SK-N-SH (cell line): ENCODE data around the gene CADM2. TPM values are rescaled to one million over a fixed set of nuclear protein-coding genes. Genes with fewer than 3 reads are reported as not detected.

Source experiments
- CTCF ChIA-PET: fragments of 300-600, 350-600 bp; formaldehyde crosslinking; extraction: SDS; loops from one replicate; lab custom pipeline; 2021; lab: Yijun Ruan, JAX
- POLR2A ChIA-PET: fragments of 350-600 bp; sonication (Branson Sonifier 250); formaldehyde crosslinking; extraction: SDS; loops from one replicate; lab custom pipeline; 2020; ENCODE audit warnings: antibody characterized with exemption, inconsistent platforms; lab: Yijun Ruan, JAX
- DNase-seq: peaks from one replicate; pipeline ENCODE4 v3.0.0; 2012
- H2AFZ ChIP-seq: fragments of 200-600 bp; sonication (generic); 2 replicates; pipeline ENCODE4 v1.8.1; 2016; ENCODE audit warnings: antibody characterized with exemption, mild to moderate bottlenecking, low read depth
- H3F3A ChIP-seq: fragments of 200-600 bp; sonication (generic); replicated peaks from 2 replicates; pipeline ENCODE3; 2016; ENCODE audit warnings: antibody characterized with exemption, mild to moderate bottlenecking; ENCODE audit not compliant: insufficient read depth
- H3K27ac ChIP-seq, 2 experiments: fragments of 200-500 bp in 1 of 2; fragments of 200-600 bp in 1 of 2; sonication (Bioruptor generic) in 1 of 2; sonication (generic), shearing (Covaris generic) in 1 of 2; 2 replicates each; pipeline versions ENCODE4 v1.5.1 to v1.6.1; 2014 to 2016; ENCODE audit warnings: low read depth in 2 of 2, inconsistent platforms in 1 of 2, low read length in 1 of 2, mild to moderate bottlenecking in 1 of 2, mixed read lengths in 1 of 2
- H3K27me3 ChIP-seq: fragments of 200-600 bp; sonication (generic), shearing (Covaris generic); 2 replicates; pipeline ENCODE4 v1.6.1; 2016; ENCODE audit warnings: mixed run types; ENCODE audit not compliant: insufficient read depth
- H3K36me3 ChIP-seq, 2 experiments: fragments of 200-500 bp in 1 of 2; fragments of 200-600 bp in 1 of 2; sonication (Bioruptor generic) in 1 of 2; sonication (generic) in 1 of 2; replicated peaks in 1 of 2; 2 replicates each; pipeline versions ENCODE3 to v1.5.1; 2014 to 2016; ENCODE audit warnings: low read length in 1 of 2, mild to moderate bottlenecking in 1 of 2; ENCODE audit not compliant: insufficient read depth in 2 of 2, control insufficient read depth in 1 of 2
- H3K4me1 ChIP-seq, 2 experiments: fragments of 200-500 bp in 1 of 2; fragments of 200-600 bp in 1 of 2; sonication (Bioruptor generic) in 1 of 2; sonication (generic), shearing (Covaris generic) in 1 of 2; 2 replicates each; pipeline versions ENCODE4 v1.5.1 to v1.6.1; 2014 to 2016; ENCODE audit warnings: low read depth in 1 of 2, low read length in 1 of 2, mixed run types in 1 of 2; ENCODE audit not compliant: insufficient read depth in 2 of 2, control insufficient read depth in 1 of 2
- H3K4me2 ChIP-seq: fragments of 200-600 bp; sonication (generic), shearing (Covaris generic); 2 replicates; pipeline ENCODE4 v1.6.1; 2017; ENCODE audit warnings: mixed run types
- H3K4me3 ChIP-seq, 2 experiments: fragments of 200-500 bp in 1 of 2; fragments of 200-600 bp in 1 of 2; sonication (Bioruptor generic) in 1 of 2; sonication (generic), shearing (Covaris generic) in 1 of 2; 2 replicates each; pipeline versions ENCODE4 v1.5.1 to v1.8.1; 2014 to 2016; ENCODE audit warnings: low read depth in 2 of 2, inconsistent platforms in 1 of 2, low read length in 1 of 2, mild to moderate bottlenecking in 1 of 2, mixed read lengths in 1 of 2, moderate library complexity in 1 of 2
- H3K79me2 ChIP-seq: fragments of 200-600 bp; sonication (generic); 2 replicates; pipeline ENCODE4 v1.8.1; 2017; ENCODE audit warnings: mild to moderate bottlenecking; ENCODE audit not compliant: insufficient read depth
- H3K9ac ChIP-seq: fragments of 200-600 bp; sonication (generic); 2 replicates; pipeline ENCODE4 v1.6.1; 2017; ENCODE audit warnings: mixed run types
- H3K9me2 ChIP-seq: fragments of 200-600 bp; sonication (generic); 2 replicates; pipeline ENCODE4 v1.6.1; 2017; ENCODE audit warnings: mixed run types
- H3K9me3 ChIP-seq: fragments of 200-600 bp; sonication (generic); 2 replicates; pipeline ENCODE4 v1.6.1; 2017; ENCODE audit warnings: mixed run types, mild to moderate bottlenecking, moderate library complexity
- H4K20me1 ChIP-seq: fragments of 200-600 bp; sonication (generic); 2 replicates; pipeline ENCODE4 v1.6.1; 2017; ENCODE audit warnings: mild to moderate bottlenecking, mixed run types; ENCODE audit not compliant: insufficient read depth
- ELF1 ChIP-seq: IDR thresholded peaks from 2 replicates; pipeline ENCODE4 v1.4.0; 2012
- EP300 ChIP-seq, 2 experiments: IDR thresholded peaks; 2 replicates each; pipeline versions ENCODE4 v1.4.0 to v1.6.1; 2012; ENCODE audit warnings: borderline replicate concordance in 1 of 2, low read depth in 1 of 2, low read length in 1 of 2
- EZH2phosphoT487 ChIP-seq: fragments of 200-600 bp; sonication (generic); IDR thresholded peaks from 2 replicates; pipeline ENCODE4 v1.6.1; 2017; ENCODE audit warnings: low read depth, mixed run types, mild to moderate bottlenecking, antibody characterized with exemption, moderate library complexity, borderline replicate concordance
- FOSL2 ChIP-seq: IDR thresholded peaks from 2 replicates; pipeline ENCODE4 v1.4.0; 2012; ENCODE audit warnings: low read depth, mild to moderate bottlenecking, moderate library complexity, borderline replicate concordance
- FOXJ3 ChIP-seq: sonication (generic); formaldehyde crosslinking; IDR thresholded peaks from 2 replicates; pipeline ENCODE4 v1.5.1; 2020; ENCODE audit warnings: mild to moderate bottlenecking, missing genetic modification reagents
- FOXM1 ChIP-seq: IDR thresholded peaks from 2 replicates; pipeline ENCODE4 v1.4.0; 2012; ENCODE audit warnings: low read depth, mild to moderate bottlenecking
- GABPA ChIP-seq: IDR thresholded peaks from 2 replicates; pipeline ENCODE4 v1.4.0; 2012; ENCODE audit warnings: low read depth, mild to moderate bottlenecking
- GATA2 ChIP-seq: sonication (generic); formaldehyde crosslinking; IDR thresholded peaks from 2 replicates; pipeline ENCODE4 v1.5.0; 2020; ENCODE audit warnings: mild to moderate bottlenecking, missing genetic modification reagents
- IRF3 ChIP-seq: fragments of 150-350 bp; IDR thresholded peaks from 2 replicates; pipeline ENCODE4 v1.6.1; 2016; ENCODE audit warnings: mild to moderate bottlenecking, low read depth, low read length
- JUND ChIP-seq: IDR thresholded peaks from 2 replicates; pipeline ENCODE4 v1.4.0; 2012
- MAX ChIP-seq: IDR thresholded peaks from 2 replicates; pipeline ENCODE4 v1.4.0; 2012; ENCODE audit warnings: low read depth
- MEF2A ChIP-seq: IDR thresholded peaks from 2 replicates; pipeline ENCODE4 v1.4.0; 2012; ENCODE audit warnings: low read depth, borderline replicate concordance
- RAD21 ChIP-seq: IDR thresholded peaks from 2 replicates; pipeline ENCODE4 v1.6.1; 2012; ENCODE audit warnings: mild to moderate bottlenecking, low read length
- RCOR1 ChIP-seq: fragments of 150-350 bp; IDR thresholded peaks from 2 replicates; pipeline ENCODE4 v1.6.1; 2017; ENCODE audit warnings: antibody characterized with exemption, low read length
- RFX5 ChIP-seq: IDR thresholded peaks from 2 replicates; pipeline ENCODE4 v1.6.1; 2012; ENCODE audit warnings: mild to moderate bottlenecking, improper control_type of control experiment, low read length
- RXRA ChIP-seq: IDR thresholded peaks from 2 replicates; pipeline ENCODE4 v1.4.0; 2012; ENCODE audit warnings: low read depth, mild to moderate bottlenecking, borderline replicate concordance
- SIN3A ChIP-seq: IDR thresholded peaks from 2 replicates; pipeline ENCODE4 v1.6.1; 2012; ENCODE audit warnings: low read depth, mild to moderate bottlenecking, low read length, moderate library complexity, borderline replicate concordance
- SMC3 ChIP-seq: IDR thresholded peaks from 2 replicates; pipeline ENCODE4 v1.6.1; 2012; ENCODE audit warnings: low read depth, low read length, improper control_type of control experiment
- TCF12 ChIP-seq: IDR thresholded peaks from 2 replicates; pipeline ENCODE4 v1.4.0; 2012
- USF1 ChIP-seq: IDR thresholded peaks from 2 replicates; pipeline ENCODE4 v1.4.0; 2012; ENCODE audit warnings: low read depth, borderline replicate concordance
- USF2 ChIP-seq: fragments of 150-350 bp; IDR thresholded peaks from 2 replicates; pipeline ENCODE4 v1.6.1; 2017; ENCODE audit warnings: antibody characterized with exemption, low read length, low read depth, borderline replicate concordance
- YY1 ChIP-seq: IDR thresholded peaks from 2 replicates; pipeline ENCODE4 v1.4.0; 2012; ENCODE audit warnings: low read depth, mild to moderate bottlenecking
- WGBS: methylation state at CpG from one replicate; pipeline ENCODE4 v1.1.6; 2017; ENCODE audit warnings: low lambda C conversion rate; 5-methylcytosine and 5-hydroxymethylcytosine counted together
- polyA plus RNA-seq, 3 experiments: library from polyadenylated mRNA; depleted of rRNA; stranded (reverse); fragments of >200 nt; gene quantifications; 2 replicates each; pipeline ENCODE4 v1.2.3, GENCODE V29; 2012

CADM2 gene
- polyA plus RNA-seq, 1 of the 3 experiments (the other 2 are of a cell fraction) = 0.46 TPM

- Histone ChIP-seq H3K4me3 (no peak overlapping the region), H3K27me3 (no peaks in the 10 kb centered on the region), H3K4me1 (no peaks in the 10 kb centered on the region), H3K79me2 (no peaks in the 10 kb centered on the region), H3K9me2 (no peaks in the 10 kb centered on the region), H3K4me2 (no peak overlapping the region), H3K27ac (no peak overlapping the region), H3K36me3 (no peaks in the 10 kb centered on the region), H2AFZ (no peak overlapping the region), H4K20me1 (no peaks in the 10 kb centered on the region), H3K9ac (no peak overlapping the region), H3K9me3 (no peaks in the 10 kb centered on the region), H3F3A (no peaks in the 10 kb centered on the region)
- DNase-seq = no peak
- ChIA-PET POLR2A (no interaction called here), CTCF (no interaction called here)
- no peak for TF ChIP-seq EZH2phosphoT487
These were observed 417.3 kb downstream of the CADM2 start for GRCh38 chr3:85376131-85376530.

- Histone ChIP-seq H2AFZ (no peak overlapping the region), H3K79me2 (no peaks in the 10 kb centered on the region), H4K20me1 (no peaks in the 10 kb centered on the region), H3K4me3 (no peak overlapping the region), H3K27me3 (no peaks in the 10 kb centered on the region), H3K9ac (no peak overlapping the region), H3K4me1 (no peaks in the 10 kb centered on the region), H3K9me3 (no peaks in the 10 kb centered on the region), H3K27ac (no peak overlapping the region), H3F3A (no peaks in the 10 kb centered on the region), H3K36me3 (no peaks in the 10 kb centered on the region), H3K4me2 (no peak overlapping the region), H3K9me2 (no peaks in the 10 kb centered on the region)
- ChIA-PET CTCF (interaction anchor here (0.7 to 1.7 kb wide), 2 partner anchors 16 to 73 kb away, joined by 3 to 11 read pairs; no protein-coding TSS in a partner anchor), POLR2A (no interaction called here)
- WGBS = 16% methylated on average over 3 of the region's 3 CpGs
- TF ChIP-seq FOSL2 (no peak), YY1 (no peak), RXRA (no peak), RCOR1 (no peak), MEF2A (no peak), SMC3 (no peak), GABPA (no peak), JUND (no peak), ELF1 (no peak), FOXM1 (no peak), SIN3A (no peak), RAD21 (no peak)
- no peak for DNase-seq
These were observed 418.3 kb downstream of the CADM2 start for GRCh38 chr3:85377115-85377514.

- Histone ChIP-seq H2AFZ (no peak overlapping the region), H3K4me3 (no peak overlapping the region), H3K9ac (no peak overlapping the region), H3K4me2 (no peak overlapping the region), H3K36me3 (no peaks in the 10 kb centered on the region), H3K9me3 (no peaks in the 10 kb centered on the region), H3K27me3 (no peaks in the 10 kb centered on the region), H3K9me2 (no peaks in the 10 kb centered on the region), H4K20me1 (no peaks in the 10 kb centered on the region), H3K27ac (no peak overlapping the region), H3F3A (no peaks in the 10 kb centered on the region), H3K4me1 (no peaks in the 10 kb centered on the region; a peak in 1 of 4 replicates), H3K79me2 (no peaks in the 10 kb centered on the region)
- POLR2A ChIA-PET = no interaction called here
- WGBS = 66% methylated on average over 13 of the region's 13 CpGs
- DNase-seq = no peak
- CTCF ChIA-PET = interaction anchor here (0.8 to 1.6 kb wide), 2 partner anchors 24 to 409 kb away, joined by 3 read pairs; no protein-coding TSS in a partner anchor
- TF ChIP-seq RFX5 = no peak
- TF ChIP-seq FOXJ3 = no peak
- TF ChIP-seq RAD21 = no peak
- no peak for TF ChIP-seq USF2
- no peak for TF ChIP-seq ELF1
- no peak for TF ChIP-seq SMC3
- TF ChIP-seq FOSL2 = no peak
- TF ChIP-seq IRF3 = no peak
- no peak for TF ChIP-seq RXRA
- TF ChIP-seq USF1 = no peak
- no peak for TF ChIP-seq MAX
- no peak for TF ChIP-seq GATA2 (CRISPR knock-in tag)
- TF ChIP-seq TCF12 = no peak
- no peak for TF ChIP-seq MEF2A
- no peak for TF ChIP-seq EP300 (IDR thresholded peaks at IDR 0.05; ENCODE audit: borderline replicate concordance in 1 of 2, low read depth in 1 of 2, low read length in 1 of 2)
These were observed 425.6 kb downstream of the CADM2 start for GRCh38 chr3:85384372-85384771.
